HCT116 (cell line): Measurements from ENCODE around the gene MTFR1L. TPM values are rescaled to one million over a fixed set of nuclear protein-coding genes. Genes with fewer than 3 reads are reported as not detected.

Source experiments
- ATAC-seq: fragments of 200-7000 bp; cut with Tn5 transposase; 2 replicates; pipeline ENCODE4 v1.9.1; 2020; ENCODE audit warnings: mild to moderate bottlenecking, moderate library complexity
- BruUV-seq: library from RNA; stranded (reverse); fragments of 400-500 nt; replicated peaks from 2 replicates; lab custom pipeline; 2021; lab: Mats Ljungman, UMichigan
- CTCF ChIA-PET: fragments of 300-600 bp; sonication (Branson Sonifier 250); formaldehyde crosslinking; loops from one replicate; lab custom pipeline; 2021; ENCODE audit warnings: antibody characterized with exemption; lab: Charles Lee
- POLR2A ChIA-PET: fragments of 300-600, 350-600 bp; sonication (Branson Sonifier 250); formaldehyde crosslinking; loops from one replicate; lab custom pipeline; 2021; ENCODE audit warnings: antibody characterized with exemption; lab: Charles Lee
- RAD21 ChIA-PET, 2 experiments: fragments of 300-600 bp; sonication (Branson Sonifier 250); formaldehyde crosslinking; loops; one replicate each; lab custom pipeline; 2023; ENCODE audit warnings: low total read pairs in 2 of 2; ENCODE audit not compliant: uncharacterized antibody in 2 of 2, unreplicated experiment in 2 of 2, low non-redundant PET in 1 of 2; lab: Charles Lee
- DNase-seq: peaks from one replicate; pipeline ENCODE4 v3.0.0-alpha.2; 2010; ENCODE audit warnings: low read depth, low spot score
- H2AFZ ChIP-seq: fragments of 200-600 bp; shearing (Covaris generic), sonication (generic); 2 replicates; pipeline ENCODE4 v1.6.1; 2017; ENCODE audit warnings: low read depth, mixed run types, mixed read lengths, antibody characterized with exemption, low read length; ENCODE audit not compliant: poor library complexity, severe bottlenecking
- H3K27ac ChIP-seq: 2 replicates; pipeline ENCODE4 v1.5.1; 2012; ENCODE audit warnings: low read depth, low read length
- H3K27me3 ChIP-seq: fragments of 200-600 bp; sonication (generic); 2 replicates; pipeline ENCODE4 v1.6.1; 2016; ENCODE audit warnings: mixed run types, low read length, mixed read lengths; ENCODE audit not compliant: insufficient read depth
- H3K36me3 ChIP-seq, 2 experiments: fragments of 200-500 bp in 1 of 2; fragments of 200-600 bp in 1 of 2; sonication (Bioruptor generic) in 1 of 2; sonication (generic) in 1 of 2; 2 replicates each; pipeline versions ENCODE4 v1.5.1 to v1.6.1; 2014 to 2016; ENCODE audit warnings: low read length in 2 of 2, inconsistent platforms in 1 of 2, mixed read lengths in 1 of 2, mixed run types in 1 of 2; ENCODE audit not compliant: insufficient read depth in 2 of 2, control insufficient read depth in 1 of 2
- H3K4me1 ChIP-seq, 2 experiments: fragments of 200-600 bp in 1 of 2; sonication (generic) in 1 of 2; 2 replicates each; pipeline versions ENCODE4 v1.5.1 to v1.6.1; 2012 to 2017; ENCODE audit warnings: low read length in 2 of 2, inconsistent platforms in 1 of 2, mild to moderate bottlenecking in 1 of 2, mixed read lengths in 1 of 2, mixed run types in 1 of 2, moderate library complexity in 1 of 2; ENCODE audit not compliant: insufficient read depth in 2 of 2, control insufficient read depth in 1 of 2
- H3K4me2 ChIP-seq: fragments of 200-600 bp; sonication (generic); 2 replicates; pipeline ENCODE4 v1.6.1; 2017; ENCODE audit warnings: mixed run types, low read length, mixed read lengths
- H3K4me3 ChIP-seq, 2 experiments: fragments of 200-600 bp in 1 of 2; sonication (generic) in 1 of 2; replicated peaks in 1 of 2; 2 replicates each; pipeline ENCODE4 v1.5.1; 2011 to 2016; ENCODE audit warnings: low read length in 2 of 2, control low read depth in 1 of 2, low read depth in 1 of 2, mild to moderate bottlenecking in 1 of 2, mixed read lengths in 1 of 2, mixed run types in 1 of 2
- H3K79me2 ChIP-seq: fragments of 200-600 bp; sonication (generic); 2 replicates; pipeline ENCODE4 v1.6.1; 2017; ENCODE audit warnings: mild to moderate bottlenecking, mixed run types, low read length, moderate library complexity, mixed read lengths; ENCODE audit not compliant: insufficient read depth
- H3K9ac ChIP-seq: fragments of 200-600 bp; sonication (generic); 2 replicates; pipeline ENCODE4 v1.6.1; 2016; ENCODE audit warnings: low read length, mixed read lengths
- H3K9me2 ChIP-seq: fragments of 200-600 bp; sonication (generic), shearing (Covaris generic); 2 replicates; pipeline ENCODE4 v1.6.1; 2017; ENCODE audit warnings: mixed run types, mild to moderate bottlenecking, moderate library complexity; ENCODE audit not compliant: insufficient read depth
- H3K9me3 ChIP-seq, 2 experiments: fragments of 200-500 bp in 1 of 2; fragments of 200-600 bp in 1 of 2; sonication (Bioruptor generic) in 1 of 2; sonication (generic) in 1 of 2; 2 replicates each; pipeline ENCODE4 v1.6.1; 2014 to 2017; ENCODE audit warnings: low read length in 2 of 2, mixed read lengths in 2 of 2, inconsistent platforms in 1 of 2, low read depth in 1 of 2, mild to moderate bottlenecking in 1 of 2, mixed run types in 1 of 2, moderate library complexity in 1 of 2; ENCODE audit not compliant: control insufficient read depth in 1 of 2, insufficient read depth in 1 of 2
- H4K20me1 ChIP-seq: fragments of 200-600 bp; sonication (generic), shearing (Covaris generic); 2 replicates; pipeline ENCODE4 v1.6.1; 2017; ENCODE audit warnings: mixed run types, mild to moderate bottlenecking, moderate library complexity; ENCODE audit not compliant: insufficient read depth
- CBX3 ChIP-seq: IDR thresholded peaks from 2 replicates; pipeline ENCODE4 v1.6.1; 2012; ENCODE audit warnings: low read depth
- CEBPB ChIP-seq: IDR thresholded peaks from 2 replicates; pipeline ENCODE4 v1.6.1; 2012; ENCODE audit warnings: low read depth
- ELF1 ChIP-seq: IDR thresholded peaks from 2 replicates; pipeline ENCODE4 v1.6.1; 2012; ENCODE audit warnings: low read depth, borderline replicate concordance
- FOSL1 ChIP-seq: IDR thresholded peaks from 2 replicates; pipeline ENCODE4 v1.6.1; 2012; ENCODE audit warnings: low read depth
- SIN3A ChIP-seq: IDR thresholded peaks from 2 replicates; pipeline ENCODE4 v1.6.1; 2012; ENCODE audit warnings: low read depth
- TCF7L2 ChIP-seq: IDR thresholded peaks from 2 replicates; pipeline ENCODE4 v1.7.0; 2011; ENCODE audit warnings: borderline replicate concordance, inconsistent platforms; ENCODE audit not compliant: insufficient read depth, insufficient read length; ENCODE audit errors: extremely low read depth
- ZNF274 ChIP-seq: fragments of 200-500 bp; sonication (Bioruptor generic); IDR thresholded peaks from 2 replicates; pipeline ENCODE4 v1.6.1; 2014; ENCODE audit warnings: mild to moderate bottlenecking, low read depth, low read length, inconsistent platforms
- intact Hi-C: fragments of 100-400 bp; cut with micrococcal nuclease; formaldehyde crosslinking; loops from 2 replicates; pipeline ENCODE4 v1.10.0; 2022
- total RNA-seq: library from RNA; stranded (reverse); gene quantifications from one replicate; pipeline ENCODE4 v1.2.1, GENCODE V29; 2021; ENCODE audit not compliant: unreplicated experiment
- TF ChIP-seq, protein P1 (sequence below): IDR thresholded peaks from 2 replicates; pipeline ENCODE4 v1.6.1; 2012
- TF ChIP-seq, protein P2 (sequence below): IDR thresholded peaks from 2 replicates; pipeline ENCODE4 v1.6.1; 2011; ENCODE audit warnings: mild to moderate bottlenecking, low read length, moderate library complexity; ENCODE audit not compliant: insufficient replicate concordance; ENCODE audit errors: extremely low read depth
- TF ChIP-seq, protein P3 (sequence below), 3 experiments: fragments of 200-600 bp in 1 of 3; sonication (generic) in 1 of 3; IDR thresholded peaks in 2 of 3; conservative IDR thresholded peaks in 1 of 3; 2 replicates each; pipeline ENCODE4 v1.5.1; 2012 to 2017; ENCODE audit warnings: low read depth in 2 of 3, low read length in 2 of 3, antibody characterized with exemption in 1 of 3, borderline replicate concordance in 1 of 3, control low read depth in 1 of 3, mild to moderate bottlenecking in 1 of 3, mixed read lengths in 1 of 3, mixed run types in 1 of 3, moderate library complexity in 1 of 3; ENCODE audit not compliant: insufficient read depth in 1 of 3

MTFR1L gene
- total RNA-seq, 1 experiment from 2014 or later = 35.8 TPM

DNA sequence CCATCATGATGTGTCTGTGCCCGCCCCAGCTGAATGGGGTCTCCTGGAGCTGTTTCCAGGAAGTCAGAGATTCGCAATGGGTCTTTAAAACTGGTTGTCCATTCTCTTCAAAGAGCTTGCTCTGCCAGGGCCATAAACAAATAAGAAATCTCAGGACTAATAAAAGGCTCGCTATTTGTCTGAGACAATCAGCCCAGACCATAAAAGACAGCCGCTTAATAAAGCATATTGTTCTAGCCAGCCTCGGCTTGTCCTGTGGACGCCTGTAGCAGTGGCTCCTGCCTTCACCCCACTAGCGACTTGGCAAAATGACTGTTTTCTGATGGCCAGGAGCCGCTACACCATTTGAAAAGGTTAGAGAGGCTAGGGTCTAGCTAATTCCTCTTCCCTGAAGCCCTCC lies 40.4 kb upstream of the MTFR1L start:
- CTCF ChIA-PET = interaction anchor here (0.9 kb wide), 1 partner anchor 19 kb away, joined by 3 read pairs; no protein-coding TSS in a partner anchor
- DNase-seq (no peak), ATAC-seq (no peak)
- H3K4me2 ChIP-seq = no peak overlapping the region
- H3K27ac ChIP-seq = no peak overlapping the region
- RAD21 ChIA-PET = no interaction called here
- H3K79me2 ChIP-seq = no peaks in the 10 kb centered on the region
- peaks cover 7% of the 10 kb centered on the region in 2 experiments; a peak in 2 of 4 replicates for H3K4me1 ChIP-seq
- no peak for TF ChIP-seq CEBPB
- TF ChIP-seq TCF7L2 = no peak
- no peak for TF ChIP-seq FOSL1
- TF ChIP-seq, protein P1, sequence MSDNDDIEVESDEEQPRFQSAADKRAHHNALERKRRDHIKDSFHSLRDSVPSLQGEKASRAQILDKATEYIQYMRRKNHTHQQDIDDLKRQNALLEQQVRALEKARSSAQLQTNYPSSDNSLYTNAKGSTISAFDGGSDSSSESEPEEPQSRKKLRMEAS = no peak
- TF ChIP-seq, protein P2, sequence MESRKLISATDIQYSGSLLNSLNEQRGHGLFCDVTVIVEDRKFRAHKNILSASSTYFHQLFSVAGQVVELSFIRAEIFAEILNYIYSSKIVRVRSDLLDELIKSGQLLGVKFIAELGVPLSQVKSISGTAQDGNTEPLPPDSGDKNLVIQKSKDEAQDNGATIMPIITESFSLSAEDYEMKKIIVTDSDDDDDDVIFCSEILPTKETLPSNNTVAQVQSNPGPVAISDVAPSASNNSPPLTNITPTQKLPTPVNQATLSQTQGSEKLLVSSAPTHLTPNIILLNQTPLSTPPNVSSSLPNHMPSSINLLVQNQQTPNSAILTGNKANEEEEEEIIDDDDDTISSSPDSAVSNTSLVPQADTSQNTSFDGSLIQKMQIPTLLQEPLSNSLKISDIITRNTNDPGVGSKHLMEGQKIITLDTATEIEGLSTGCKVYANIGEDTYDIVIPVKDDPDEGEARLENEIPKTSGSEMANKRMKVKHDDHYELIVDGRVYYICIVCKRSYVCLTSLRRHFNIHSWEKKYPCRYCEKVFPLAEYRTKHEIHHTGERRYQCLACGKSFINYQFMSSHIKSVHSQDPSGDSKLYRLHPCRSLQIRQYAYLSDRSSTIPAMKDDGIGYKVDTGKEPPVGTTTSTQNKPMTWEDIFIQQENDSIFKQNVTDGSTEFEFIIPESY = no peak
- no peak for TF ChIP-seq ZNF274
- no peak for TF ChIP-seq CBX3
- TF ChIP-seq, protein P3, sequence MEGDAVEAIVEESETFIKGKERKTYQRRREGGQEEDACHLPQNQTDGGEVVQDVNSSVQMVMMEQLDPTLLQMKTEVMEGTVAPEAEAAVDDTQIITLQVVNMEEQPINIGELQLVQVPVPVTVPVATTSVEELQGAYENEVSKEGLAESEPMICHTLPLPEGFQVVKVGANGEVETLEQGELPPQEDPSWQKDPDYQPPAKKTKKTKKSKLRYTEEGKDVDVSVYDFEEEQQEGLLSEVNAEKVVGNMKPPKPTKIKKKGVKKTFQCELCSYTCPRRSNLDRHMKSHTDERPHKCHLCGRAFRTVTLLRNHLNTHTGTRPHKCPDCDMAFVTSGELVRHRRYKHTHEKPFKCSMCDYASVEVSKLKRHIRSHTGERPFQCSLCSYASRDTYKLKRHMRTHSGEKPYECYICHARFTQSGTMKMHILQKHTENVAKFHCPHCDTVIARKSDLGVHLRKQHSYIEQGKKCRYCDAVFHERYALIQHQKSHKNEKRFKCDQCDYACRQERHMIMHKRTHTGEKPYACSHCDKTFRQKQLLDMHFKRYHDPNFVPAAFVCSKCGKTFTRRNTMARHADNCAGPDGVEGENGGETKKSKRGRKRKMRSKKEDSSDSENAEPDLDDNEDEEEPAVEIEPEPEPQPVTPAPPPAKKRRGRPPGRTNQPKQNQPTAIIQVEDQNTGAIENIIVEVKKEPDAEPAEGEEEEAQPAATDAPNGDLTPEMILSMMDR (IDR thresholded peaks at IDR 0.05 in 2 of 3, conservative IDR thresholded peaks at IDR 0.05 in 1 of 3; ENCODE audit: borderline replicate concordance in 1 of 3, insufficient read depth in 1 of 3, low read depth in 2 of 3, low read length in 2 of 3) = no peak
- no peak for TF ChIP-seq ELF1
- no peak for TF ChIP-seq SIN3A
- H3K9me2 ChIP-seq = no peaks in the 10 kb centered on the region
- H3K36me3 ChIP-seq = no peaks in the 10 kb centered on the region
- POLR2A ChIA-PET = no interaction called here
- no peaks in the 10 kb centered on the region for H3K9me3 ChIP-seq
- no TSS peak for BruUV-seq
- no peaks in the 10 kb centered on the region for H4K20me1 ChIP-seq
- no peak overlapping the region for H3K4me3 ChIP-seq
- no peaks in the 10 kb centered on the region for H3K27me3 ChIP-seq
- intact Hi-C loops = no loop called here
- H2AFZ ChIP-seq = no peak overlapping the region
- H3K9ac ChIP-seq = no peak overlapping the region
